Activated naive CD4-positive, alpha-beta T cell treated with anti-CD3 and anti-CD28 coated beads, Interleukin-2, amount 10 ng/mL, durations not matched to agents 7 days and 5 days (primary cell): ENCODE data around the gene RBM27.
"Not testable (repeated sequence)": the region's sequence is repeated elsewhere in the genome, so short reads cannot be mapped to it uniquely, and the experiment has no call there.

Experiments used
- CTCF ChIA-PET: fragments of 350-600 bp; sonication (Branson Sonifier 250); formaldehyde crosslinking; loops from one replicate; lab custom pipeline; 2021; ENCODE audit warnings: antibody characterized with exemption; lab: Charles Lee
- DNase-seq: peaks from one replicate; pipeline ENCODE4 v3.0.0-alpha.2; 2020
- H3K27ac Mint-ChIP-seq: one replicate; pipeline ENCODE4 v1.8.0; 2021; ENCODE audit warnings: mild to moderate bottlenecking, moderate library complexity, mixed read lengths
- H3K27me3 Mint-ChIP-seq: one replicate; pipeline ENCODE4 v1.8.0; 2021; ENCODE audit warnings: mild to moderate bottlenecking, mixed read lengths
- H3K36me3 Mint-ChIP-seq: one replicate; pipeline ENCODE4 v1.8.0; 2021; ENCODE audit warnings: mixed read lengths
- H3K4me1 Mint-ChIP-seq: one replicate; pipeline ENCODE4 v1.8.0; 2021; ENCODE audit warnings: mixed read lengths
- H3K4me3 Mint-ChIP-seq: one replicate; pipeline ENCODE4 v1.8.0; 2021; ENCODE audit warnings: mild to moderate bottlenecking, moderate library complexity, mixed read lengths
- H3K9me3 Mint-ChIP-seq: one replicate; pipeline ENCODE4 v1.8.0; 2021; ENCODE audit warnings: mixed read lengths

RBM27 gene, protein sequence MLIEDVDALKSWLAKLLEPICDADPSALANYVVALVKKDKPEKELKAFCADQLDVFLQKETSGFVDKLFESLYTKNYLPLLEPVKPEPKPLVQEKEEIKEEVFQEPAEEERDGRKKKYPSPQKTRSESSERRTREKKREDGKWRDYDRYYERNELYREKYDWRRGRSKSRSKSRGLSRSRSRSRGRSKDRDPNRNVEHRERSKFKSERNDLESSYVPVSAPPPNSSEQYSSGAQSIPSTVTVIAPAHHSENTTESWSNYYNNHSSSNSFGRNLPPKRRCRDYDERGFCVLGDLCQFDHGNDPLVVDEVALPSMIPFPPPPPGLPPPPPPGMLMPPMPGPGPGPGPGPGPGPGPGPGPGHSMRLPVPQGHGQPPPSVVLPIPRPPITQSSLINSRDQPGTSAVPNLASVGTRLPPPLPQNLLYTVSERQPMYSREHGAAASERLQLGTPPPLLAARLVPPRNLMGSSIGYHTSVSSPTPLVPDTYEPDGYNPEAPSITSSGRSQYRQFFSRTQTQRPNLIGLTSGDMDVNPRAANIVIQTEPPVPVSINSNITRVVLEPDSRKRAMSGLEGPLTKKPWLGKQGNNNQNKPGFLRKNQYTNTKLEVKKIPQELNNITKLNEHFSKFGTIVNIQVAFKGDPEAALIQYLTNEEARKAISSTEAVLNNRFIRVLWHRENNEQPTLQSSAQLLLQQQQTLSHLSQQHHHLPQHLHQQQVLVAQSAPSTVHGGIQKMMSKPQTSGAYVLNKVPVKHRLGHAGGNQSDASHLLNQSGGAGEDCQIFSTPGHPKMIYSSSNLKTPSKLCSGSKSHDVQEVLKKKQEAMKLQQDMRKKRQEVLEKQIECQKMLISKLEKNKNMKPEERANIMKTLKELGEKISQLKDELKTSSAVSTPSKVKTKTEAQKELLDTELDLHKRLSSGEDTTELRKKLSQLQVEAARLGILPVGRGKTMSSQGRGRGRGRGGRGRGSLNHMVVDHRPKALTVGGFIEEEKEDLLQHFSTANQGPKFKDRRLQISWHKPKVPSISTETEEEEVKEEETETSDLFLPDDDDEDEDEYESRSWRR

DNA sequence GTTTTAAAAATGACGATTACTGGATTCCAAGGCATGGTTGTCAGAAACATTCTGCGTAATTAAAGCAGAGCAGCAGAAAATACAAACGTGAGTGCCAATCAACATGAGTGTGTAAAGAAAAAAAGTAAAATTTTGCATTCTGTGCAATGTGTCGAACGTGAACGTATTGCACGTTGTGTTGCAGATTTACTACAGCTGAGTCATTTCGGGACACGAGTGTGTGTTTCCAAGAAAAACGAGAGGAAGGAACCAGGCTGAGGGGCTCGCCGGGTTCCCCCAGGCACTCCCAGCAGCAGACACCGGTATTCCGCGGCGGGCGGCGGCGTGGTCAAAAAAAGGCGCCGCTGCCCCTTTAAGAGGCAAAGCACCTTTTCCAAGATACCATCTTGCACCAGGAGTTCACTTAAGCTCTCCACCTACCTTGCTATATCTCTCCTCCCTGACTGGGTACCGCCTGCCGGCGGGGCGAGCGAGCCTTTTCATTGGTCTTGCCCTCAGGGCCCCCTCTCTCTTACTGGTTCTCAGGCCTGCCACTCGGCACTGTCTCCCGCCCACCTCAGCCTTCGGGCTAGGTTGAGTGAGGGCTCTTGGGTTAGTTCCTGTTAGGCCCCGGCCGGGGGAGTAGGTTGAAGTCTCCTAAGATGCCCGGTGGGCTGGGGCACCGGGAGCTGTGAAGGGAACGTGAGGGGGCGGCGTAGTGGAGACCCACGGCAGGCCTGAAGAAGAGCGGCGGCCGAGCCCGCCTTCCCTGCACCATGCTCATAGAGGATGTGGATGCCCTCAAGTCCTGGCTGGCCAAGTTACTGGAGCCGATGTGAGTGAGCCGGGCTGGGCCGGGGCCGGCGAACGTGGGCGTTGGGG lies at the start of gene RBM27:
RBM27 (plus strand) TSS at position 595 of the 861 bp plus-strand sequence; CDS start at position 756, 161 bp downstream.
- Mint-ChIP-seq H3K4me1 (peaks cover 18% of the 10 kb centered on the region), H3K9me3 (no peaks in the 10 kb centered on the region)
- CTCF ChIA-PET, result interaction anchor here (0.7 kb wide), 1 partner anchor 69 kb away, joined by 3 read pairs; no protein-coding TSS in a partner anchor

DNA sequence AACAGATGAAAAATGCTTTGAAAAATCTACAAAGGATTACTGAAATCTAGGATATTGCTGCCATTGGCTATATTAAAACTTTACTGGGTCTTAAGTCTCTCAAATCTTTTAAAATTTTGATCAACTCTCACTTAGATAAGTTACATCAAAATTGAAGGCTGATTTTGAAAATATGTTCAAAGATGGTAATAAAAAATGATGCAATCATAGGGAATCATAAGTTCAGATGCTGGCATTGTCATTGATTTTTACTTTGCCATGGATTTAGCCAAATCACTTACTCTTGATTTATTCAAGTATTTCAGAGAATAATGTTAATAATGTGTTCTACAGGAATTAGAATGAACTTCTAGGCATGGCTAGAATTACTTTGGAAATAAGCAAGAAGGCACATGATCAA lies 45.1 kb upstream of the RBM27 start:
- Mint-ChIP-seq H3K4me3 (no peak overlapping the region), H3K27ac (no peak overlapping the region), H3K4me1 (no peaks in the 10 kb centered on the region), H3K27me3 (no peaks in the 10 kb centered on the region), H3K36me3 (peaks cover 50% of the 10 kb centered on the region), H3K9me3 (no peaks in the 10 kb centered on the region)
- CTCF ChIA-PET, result no interaction called here
- DNase-seq, result no peak

More for the DNA sequence above, at the start of gene RBM27:
- Mint-ChIP-seq H3K27me3 (peaks cover 7% of the 10 kb centered on the region), H3K27ac (no peak within 1 kb of the TSS), H3K36me3 (peaks cover 2% of the 10 kb centered on the region), H3K4me3 (no peak within 1 kb of the TSS)
- DNase-seq, result peak; percentile 96

DNA sequence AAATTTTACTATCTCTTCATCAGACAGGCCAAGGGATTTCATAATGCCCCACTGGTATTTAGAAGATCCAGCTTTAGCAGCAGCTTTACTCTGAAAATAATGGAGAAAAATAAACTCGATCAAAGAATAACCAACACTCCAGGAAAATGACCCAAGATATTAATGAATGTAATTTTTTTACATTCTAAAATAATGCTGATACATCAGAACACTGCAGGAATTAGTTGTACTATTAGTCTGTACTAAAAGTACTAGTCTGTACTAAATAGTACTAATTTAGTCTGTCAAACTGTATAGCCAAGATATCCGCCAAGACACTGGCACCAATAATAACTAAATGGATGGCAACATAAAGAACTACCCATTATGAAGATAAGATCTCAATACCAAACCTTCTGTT lies 39.0 kb upstream of the RBM27 start:
- Mint-ChIP-seq H3K4me1 (no peaks in the 10 kb centered on the region), H3K36me3 (peaks cover 59% of the 10 kb centered on the region), H3K9me3 (no peaks in the 10 kb centered on the region)

DNA sequence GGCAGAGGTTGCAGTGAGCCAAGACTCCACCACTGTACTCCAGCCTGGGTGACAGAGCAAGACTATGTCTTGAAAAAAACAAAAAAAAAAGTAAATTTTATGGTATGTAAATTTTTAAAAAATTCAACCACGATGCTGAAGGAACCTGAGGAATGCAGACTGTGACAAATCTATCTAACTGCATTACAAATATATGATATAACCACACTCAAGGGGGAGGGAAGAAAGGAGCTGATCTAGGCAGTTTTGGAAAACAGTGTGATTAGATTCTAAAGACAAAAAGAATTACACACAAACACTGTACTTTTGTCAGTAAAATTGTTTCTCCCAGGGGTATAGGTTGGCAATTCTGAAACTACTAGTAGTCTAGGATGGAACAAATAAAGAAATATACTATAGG lies 37.9 kb upstream of the RBM27 start:
- Mint-ChIP-seq H3K9me3 (no peaks in the 10 kb centered on the region), H3K27me3 (no peaks in the 10 kb centered on the region), H3K27ac (no peak overlapping the region), H3K4me1 (no peaks in the 10 kb centered on the region), H3K36me3 (peaks cover 60% of the 10 kb centered on the region), H3K4me3 (no peak overlapping the region)
- DNase-seq, result no peak
- CTCF ChIA-PET, result no interaction called here

More for the DNA sequence above, 39.0 kb upstream of the RBM27 start:
- Mint-ChIP-seq H3K27me3 (no peaks in the 10 kb centered on the region), H3K4me3 (no peak overlapping the region), H3K27ac (no peak overlapping the region)
- CTCF ChIA-PET, result no interaction called here
- no peak for DNase-seq

DNA sequence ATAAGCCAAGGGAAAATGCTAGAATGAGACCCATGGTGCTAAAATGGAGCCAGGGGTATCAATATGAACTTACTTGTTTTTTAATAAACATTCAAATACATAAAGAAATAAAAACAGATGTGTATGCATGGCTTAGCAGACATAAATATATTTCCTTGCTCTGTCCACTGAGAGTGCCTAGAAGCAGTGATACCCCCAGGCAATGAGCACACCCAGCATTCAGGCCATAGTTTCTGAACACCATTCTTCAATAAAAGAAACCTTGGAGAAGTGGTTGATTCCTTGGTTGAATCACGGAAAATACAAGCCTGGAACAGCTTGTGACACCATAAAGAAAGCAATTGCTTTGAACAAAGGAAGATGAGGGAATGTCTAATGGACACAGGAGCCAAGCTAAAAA lies 37.5 kb upstream of the RBM27 start:
- Mint-ChIP-seq H3K4me3 (no peak overlapping the region), H3K36me3 (peaks cover 63% of the 10 kb centered on the region), H3K4me1 (no peaks in the 10 kb centered on the region), H3K9me3 (no peaks in the 10 kb centered on the region), H3K27ac (no peak overlapping the region), H3K27me3 (no peaks in the 10 kb centered on the region)
- CTCF ChIA-PET, result no interaction called here
- no peak for DNase-seq

DNA sequence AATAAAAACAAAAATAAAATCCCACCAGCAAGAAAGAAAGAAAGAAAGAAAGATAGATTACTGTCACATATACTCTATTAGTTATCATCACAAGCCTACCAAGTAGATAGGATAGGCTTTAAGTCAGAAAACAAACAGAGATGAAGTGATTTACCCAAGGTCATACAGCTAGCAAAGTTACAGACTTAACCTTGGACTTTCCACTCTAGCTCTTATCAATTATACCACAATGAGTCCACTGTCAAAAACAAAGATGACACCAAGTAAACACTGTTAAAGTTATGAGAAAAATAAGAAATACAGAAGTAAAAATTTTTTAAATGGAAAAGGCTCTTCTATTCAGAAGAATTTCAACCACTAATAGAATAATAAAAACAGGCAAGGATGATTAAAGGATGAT lies 34.3 kb upstream of the RBM27 start:
- Mint-ChIP-seq H3K27me3 (no peaks in the 10 kb centered on the region), H3K4me1 (peaks cover 11% of the 10 kb centered on the region), H3K4me3 (no peak overlapping the region), H3K36me3 (peaks cover 51% of the 10 kb centered on the region), H3K9me3 (no peaks in the 10 kb centered on the region), H3K27ac (no peak overlapping the region)
- no peak for DNase-seq
- CTCF ChIA-PET, result no interaction called here

DNA sequence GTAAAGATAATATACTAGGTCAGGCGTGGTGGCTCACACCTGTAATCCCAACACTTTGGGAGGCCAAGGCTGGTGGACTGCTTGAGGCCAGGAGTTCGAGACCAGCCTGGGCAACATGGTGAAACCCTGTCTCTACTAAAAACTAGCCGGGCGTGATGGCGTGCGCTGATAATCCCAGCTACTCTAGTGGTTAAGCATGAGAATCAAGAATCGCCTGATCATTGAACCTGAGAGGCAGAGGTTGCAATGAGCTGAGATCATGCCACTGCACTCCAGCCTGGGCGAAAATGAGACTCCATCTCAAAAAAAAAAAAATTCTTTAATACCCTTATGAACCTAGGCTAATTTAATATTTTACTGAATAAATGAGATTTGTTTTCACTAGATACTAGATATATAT lies 30.4 kb upstream of the RBM27 start:
- H3K36me3 Mint-ChIP-seq, result peaks cover 32% of the 10 kb centered on the region

DNA sequence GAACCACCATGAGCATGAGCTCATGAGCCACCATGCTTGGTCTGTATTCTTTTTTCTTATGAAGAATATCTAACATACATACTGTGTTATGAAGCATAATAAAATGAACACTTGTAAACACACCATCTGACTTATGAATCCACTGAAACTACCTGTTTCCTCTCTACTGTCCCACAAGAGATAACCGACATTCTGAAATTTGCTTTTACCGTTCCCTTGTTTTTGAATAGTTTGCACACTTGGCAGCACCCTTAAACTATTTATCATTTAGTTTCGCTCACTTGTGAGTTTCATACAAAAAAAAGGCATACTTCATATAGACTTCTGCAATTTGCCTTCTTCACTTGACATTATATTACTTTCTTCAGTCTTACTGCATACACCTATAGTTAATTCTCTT lies 29.8 kb upstream of the RBM27 start:
- H3K27ac Mint-ChIP-seq, result peak overlapping the region; percentile 77
- peaks cover 13% of the 10 kb centered on the region for H3K4me1 Mint-ChIP-seq
- CTCF ChIA-PET, result interaction anchor here (0.7 kb wide), 1 partner anchor 78 kb away, joined by 4 read pairs; no protein-coding TSS in a partner anchor
- H3K4me3 Mint-ChIP-seq, result peak overlapping the region; percentile 14
- H3K9me3 Mint-ChIP-seq, result no peaks in the 10 kb centered on the region
- H3K36me3 Mint-ChIP-seq, result peaks cover 30% of the 10 kb centered on the region
- no peak for DNase-seq
- no peaks in the 10 kb centered on the region for H3K27me3 Mint-ChIP-seq

More for the DNA sequence above, 30.4 kb upstream of the RBM27 start:
- not testable (repeated sequence) for H3K27ac Mint-ChIP-seq, H3K9me3 Mint-ChIP-seq, DNase-seq, H3K4me3 Mint-ChIP-seq, H3K27me3 Mint-ChIP-seq
- peaks cover 13% of the 10 kb centered on the region for H3K4me1 Mint-ChIP-seq
- CTCF ChIA-PET, result interaction anchor here (0.7 kb wide), 1 partner anchor 79 kb away, joined by 4 read pairs; no protein-coding TSS in a partner anchor

DNA sequence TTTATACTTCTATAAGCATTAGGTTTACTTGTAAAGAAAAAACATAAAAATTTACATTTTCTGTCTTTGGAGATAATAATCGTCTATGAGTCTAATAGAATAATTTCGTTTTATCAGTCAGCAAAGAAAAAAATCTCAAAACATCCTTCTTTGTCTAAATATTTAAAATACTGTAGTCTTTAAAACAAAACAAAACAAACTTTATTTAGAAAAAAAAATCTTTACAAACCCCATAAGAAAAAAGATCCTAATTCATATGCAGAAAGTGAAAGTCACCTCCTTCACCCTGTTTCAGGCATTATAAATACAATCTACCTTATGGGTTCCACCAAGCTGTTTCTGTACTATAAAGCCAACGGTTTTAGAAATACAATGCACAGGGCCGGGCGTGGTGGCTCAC lies 26.6 kb upstream of the RBM27 start:
- H3K27ac Mint-ChIP-seq, result no peak overlapping the region
- H3K4me3 Mint-ChIP-seq, result no peak overlapping the region
- no peak for DNase-seq
- H3K9me3 Mint-ChIP-seq, result no peaks in the 10 kb centered on the region
- H3K4me1 Mint-ChIP-seq, result peaks cover 33% of the 10 kb centered on the region
- CTCF ChIA-PET, result no interaction called here
- H3K36me3 Mint-ChIP-seq, result peaks cover 27% of the 10 kb centered on the region
- no peaks in the 10 kb centered on the region for H3K27me3 Mint-ChIP-seq

DNA sequence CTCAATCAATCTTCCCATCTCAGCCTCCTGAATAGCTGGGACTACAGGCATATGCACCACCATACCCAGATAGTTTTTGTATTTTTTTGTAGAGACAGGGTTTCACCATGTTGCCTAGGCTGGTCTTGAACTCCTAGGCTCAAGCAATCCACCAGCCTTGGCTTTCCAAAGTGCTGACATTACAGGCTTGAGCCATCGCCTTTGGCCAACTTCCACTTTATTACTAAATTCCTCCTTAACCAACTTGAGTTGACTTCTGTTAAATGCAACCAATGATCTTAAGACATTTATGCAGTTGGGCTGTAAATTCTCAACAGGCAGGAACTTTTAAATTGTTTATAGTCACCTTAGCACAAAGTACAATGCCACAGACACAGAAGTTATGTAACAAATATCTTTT lies 23.7 kb upstream of the RBM27 start:
- CTCF ChIA-PET, result no interaction called here
- Mint-ChIP-seq H3K9me3 (no peaks in the 10 kb centered on the region), H3K4me1 (peaks cover 28% of the 10 kb centered on the region), H3K4me3 (no peak overlapping the region), H3K27ac (no peak overlapping the region), H3K36me3 (peaks cover 21% of the 10 kb centered on the region), H3K27me3 (no peaks in the 10 kb centered on the region)
- DNase-seq, result no peak

DNA sequence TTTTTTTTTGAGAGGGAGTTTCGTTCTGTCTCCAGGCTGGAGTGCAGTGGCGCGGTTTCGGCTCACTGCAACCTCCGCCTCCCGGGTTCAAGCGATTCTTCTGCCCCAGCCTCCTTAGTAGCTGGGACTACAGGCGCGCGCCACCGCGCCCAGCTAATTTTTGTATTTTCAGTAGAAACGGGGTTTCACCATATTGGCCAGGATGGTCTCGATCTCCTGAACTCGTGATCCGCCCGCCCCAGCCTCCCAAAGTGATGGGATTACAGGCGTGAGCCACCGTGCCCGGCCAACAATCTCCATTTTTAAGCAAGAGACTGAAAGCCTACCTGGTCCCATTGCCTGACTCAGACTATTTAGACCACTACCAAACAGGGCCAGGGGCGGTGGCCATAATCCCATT lies 20.0 kb upstream of the RBM27 start:
- Mint-ChIP-seq H3K4me1 (peaks cover 33% of the 10 kb centered on the region), H3K36me3 (peaks cover 16% of the 10 kb centered on the region), H3K4me3 (peak overlapping the region; percentile 97), H3K27ac (peak overlapping the region; percentile 97)
- H3K9me3 Mint-ChIP-seq, CTCF ChIA-PET, H3K27me3 Mint-ChIP-seq: not testable (repeated sequence)
- peak; percentile 33 for DNase-seq

DNA sequence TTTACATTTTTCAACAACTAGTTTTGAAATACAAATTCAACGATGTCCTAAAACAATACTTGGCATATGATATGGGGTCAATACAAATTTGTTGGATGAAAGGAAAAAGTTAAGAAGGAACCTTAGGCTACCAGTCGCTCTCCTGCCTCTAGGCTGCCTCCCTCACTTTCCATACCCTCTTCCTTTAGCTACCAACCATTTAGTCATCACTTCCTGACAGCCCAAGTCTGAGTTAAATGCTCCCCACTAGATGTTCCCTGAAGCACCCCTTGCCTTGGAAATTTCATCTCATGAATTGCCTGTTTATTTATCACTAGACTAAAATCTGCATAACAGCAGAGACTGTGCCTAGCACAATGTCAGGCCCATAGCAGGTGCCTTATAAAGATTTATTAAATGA lies 18.2 kb upstream of the RBM27 start:
- Mint-ChIP-seq H3K27ac (no peak overlapping the region), H3K36me3 (peaks cover 10% of the 10 kb centered on the region), H3K9me3 (no peaks in the 10 kb centered on the region), H3K27me3 (peaks cover 10% of the 10 kb centered on the region), H3K4me3 (no peak overlapping the region), H3K4me1 (peaks cover 25% of the 10 kb centered on the region)
- no peak for DNase-seq
- CTCF ChIA-PET, result interaction anchor here (0.6 kb wide), 1 partner anchor 29 kb away, joined by 3 read pairs; no protein-coding TSS in a partner anchor

DNA sequence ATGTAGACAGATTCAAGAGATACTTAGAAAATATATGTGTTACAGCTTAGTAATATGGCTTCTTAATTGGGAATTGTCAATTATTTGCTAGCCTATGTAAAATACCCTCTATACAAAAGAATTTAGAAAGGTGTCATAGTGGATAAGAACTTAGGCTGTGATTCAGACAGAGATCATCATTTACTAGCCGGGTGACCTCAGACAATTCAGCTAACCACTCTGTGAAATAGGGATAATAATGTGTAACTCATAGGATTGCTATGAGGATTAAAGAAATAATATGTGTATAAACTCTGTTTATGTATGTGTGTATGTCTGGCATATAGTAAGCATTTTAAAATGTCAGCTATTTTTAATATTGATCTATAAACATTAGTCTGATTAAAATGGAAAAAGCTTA lies 15.0 kb upstream of the RBM27 start:
- Mint-ChIP-seq H3K27ac (no peak overlapping the region), H3K36me3 (no peaks in the 10 kb centered on the region), H3K27me3 (peaks cover 21% of the 10 kb centered on the region), H3K4me3 (no peak overlapping the region), H3K4me1 (peaks cover 8% of the 10 kb centered on the region), H3K9me3 (no peaks in the 10 kb centered on the region)
- DNase-seq, result no peak
- CTCF ChIA-PET, result no interaction called here
